NCI-H146 treated with DMSO at 0.1 percent for 48 hours (cell line): ENCODE results near the gene PAGE3.

Experiments
- DNase-seq: peaks from one replicate; lab custom pipeline; 2025; ENCODE audit not compliant: unreplicated experiment; lab: John Stamatoyannopoulos, UW

The PAGE3 gene

GRCh38 chrX:55264816-55265215 lies at the start of gene PAGE3:
TSS of gene PAGE3 (minus strand) at chrX:55264916. CDS start at chrX:55263903, 1,013 bp downstream.
- no peak for DNase-seq

DNA sequence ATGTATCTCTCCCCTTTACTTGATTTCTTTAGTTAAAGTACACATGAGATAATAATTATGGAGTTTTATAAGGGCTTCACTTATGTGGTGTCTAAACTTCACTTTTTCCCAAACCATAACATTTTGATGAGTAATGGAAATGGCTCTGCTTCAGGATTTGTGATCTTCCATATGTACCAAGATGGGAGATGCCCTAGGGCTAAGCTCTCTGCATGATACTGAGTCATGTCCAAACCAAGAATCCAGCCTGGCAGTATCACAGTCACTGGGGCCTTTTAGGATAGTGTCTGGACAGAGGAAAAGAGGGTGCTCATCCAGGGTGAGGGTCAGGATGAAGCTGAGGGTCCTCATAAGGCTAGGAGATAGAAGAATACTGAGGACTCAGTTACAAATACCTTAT lies 47.9 kb upstream of the PAGE3 start:
- DNase-seq, result no peak

DNA sequence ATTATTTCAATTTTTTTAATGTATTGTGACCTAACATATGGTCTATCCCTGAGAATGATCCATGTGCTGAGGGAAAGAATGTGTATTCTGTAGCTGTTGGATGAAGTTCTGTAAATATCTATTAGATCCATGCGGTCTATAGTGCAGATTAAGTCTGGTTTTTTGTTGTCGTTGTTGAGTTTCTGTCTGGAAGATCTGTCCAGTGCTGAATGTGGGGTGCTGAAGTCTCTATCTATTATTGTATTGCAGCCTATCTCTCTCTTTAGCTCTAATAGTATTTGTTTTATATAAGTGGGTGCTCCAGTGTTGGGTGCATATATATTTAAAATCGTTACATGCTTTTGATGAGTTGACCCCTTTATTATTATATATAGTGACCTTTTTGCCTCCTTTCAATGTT lies 26.2 kb upstream of the PAGE3 start:
- no peak for DNase-seq

GRCh38 chrX:55279832-55280231 lies 15.1 kb upstream of the PAGE3 start:
- DNase-seq, result no peak

- no peak for DNase-seq
Measured at GRCh38 chrX:55260806-55261205, 3.9 kb downstream of the PAGE3 start.

DNA sequence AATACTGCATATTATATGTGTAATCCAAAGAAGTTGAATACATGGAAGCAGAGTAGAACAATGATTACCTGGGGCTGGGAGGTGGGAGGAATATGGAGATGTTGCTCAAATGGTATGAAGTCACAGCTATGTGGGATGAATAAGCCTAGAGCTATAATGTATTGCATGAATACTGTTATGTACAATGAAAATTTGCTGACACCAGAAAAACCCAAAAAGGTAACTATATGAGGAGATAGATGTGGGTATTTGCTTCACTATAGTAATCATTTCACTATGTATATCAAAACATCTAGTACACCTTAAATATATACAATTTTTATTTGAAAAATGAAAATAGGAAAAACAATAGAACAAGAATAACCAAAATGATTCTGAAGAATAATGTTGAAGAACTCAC lies 11.2 kb downstream of the PAGE3 start:
- DNase-seq, result no peak

GRCh38 chrX:55240788-55241340 lies 23.9 kb downstream of the PAGE3 start:
- DNase-seq, result no peak

- DNase-seq, result no peak
Measured at GRCh38 chrX:55220119-55220794, 44.5 kb downstream of the PAGE3 start, which contains the start of gene PAGE5. TSS of gene PAGE5 (plus strand) at chrX:55220346. CDS start at chrX:55221383, 1,037 bp downstream.

DNA sequence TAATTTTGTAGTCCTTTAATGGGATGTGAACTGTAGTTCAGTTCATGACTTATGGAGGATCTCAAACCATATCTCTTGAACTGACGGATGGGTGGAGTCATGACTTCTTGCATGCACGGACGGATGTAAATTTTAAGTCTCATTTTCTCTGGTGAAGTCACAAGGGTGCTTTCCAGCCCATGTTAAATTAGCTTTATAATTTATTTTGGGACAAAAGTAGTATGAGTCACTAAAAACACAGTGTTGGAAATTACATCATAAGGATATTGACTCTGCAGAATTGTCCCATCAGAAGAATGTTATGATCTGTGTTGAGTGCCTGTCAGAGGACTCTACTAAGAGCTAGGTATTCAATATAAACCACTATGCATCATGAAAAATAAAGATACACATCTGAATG lies 51.3 kb downstream of the PAGE3 start:
- DNase-seq, result no peak

DNA sequence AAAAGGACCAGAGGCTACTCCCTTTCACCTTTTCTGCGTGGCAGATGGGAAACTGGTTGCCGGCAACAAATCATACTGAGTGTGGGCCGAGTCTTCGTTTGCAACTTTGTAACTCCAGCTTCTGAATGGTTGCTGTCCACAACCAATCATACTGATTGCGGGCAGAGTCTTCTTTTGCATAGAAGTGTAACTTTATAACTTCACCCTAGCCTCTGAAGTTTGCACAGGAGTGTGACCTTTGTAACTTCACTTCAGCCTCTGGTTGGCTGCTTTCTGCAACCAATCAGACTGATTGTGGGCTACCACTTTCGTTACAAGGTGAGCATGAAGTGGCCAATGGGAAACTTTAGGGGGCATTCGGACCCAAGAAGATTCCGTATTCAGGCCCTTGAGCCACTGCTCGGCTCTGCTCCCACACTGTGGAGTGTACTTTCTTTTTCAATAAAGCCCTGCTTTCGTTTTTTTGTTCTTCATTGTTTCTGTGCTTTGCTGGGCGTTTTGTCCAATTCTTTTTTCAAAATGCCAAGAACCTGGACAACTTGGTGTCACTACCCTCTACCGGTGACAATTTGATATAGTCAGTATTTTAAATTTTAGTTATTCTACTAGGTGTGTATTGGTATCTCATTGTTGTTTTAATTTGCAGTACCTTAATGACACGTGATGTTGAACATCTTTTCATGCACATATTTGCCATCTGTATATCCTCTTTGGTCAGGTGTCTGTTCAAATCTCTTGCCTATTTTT lies 53.6 kb downstream of the PAGE3 start:
- no peak for DNase-seq
